AG04449 (cell line): Measurements from ENCODE around the gene CDK14.

Experiments used
- CTCF ChIA-PET: fragments of 350-600 bp; formaldehyde crosslinking; extraction: SDS; loops from one replicate; lab custom pipeline; 2021; ENCODE audit warnings: antibody characterized with exemption; lab: Yijun Ruan, JAX
- POLR2A ChIA-PET: fragments of 400-600, 350-600 bp; formaldehyde crosslinking; extraction: SDS; loops from one replicate; lab custom pipeline; 2020; ENCODE audit warnings: antibody characterized with exemption, inconsistent platforms; lab: Yijun Ruan, JAX
- DNase-seq: peaks from one replicate; pipeline ENCODE4 v3.0.0-alpha.2; 2010; ENCODE audit warnings: low read depth, low spot score
- H3K4me3 ChIP-seq: 2 replicates; pipeline ENCODE4 v1.5.1; 2011; ENCODE audit warnings: low read depth, mild to moderate bottlenecking, control low read depth, low read length
- TF ChIP-seq, protein P1 (sequence below): IDR thresholded peaks from one replicate; pipeline ENCODE4 v1.5.1; 2011; ENCODE audit warnings: mild to moderate bottlenecking, moderate library complexity, low read length, control low read depth, inconsistent platforms; ENCODE audit not compliant: insufficient read depth; ENCODE audit errors: missing control alignments

The CDK14 gene

DNA sequence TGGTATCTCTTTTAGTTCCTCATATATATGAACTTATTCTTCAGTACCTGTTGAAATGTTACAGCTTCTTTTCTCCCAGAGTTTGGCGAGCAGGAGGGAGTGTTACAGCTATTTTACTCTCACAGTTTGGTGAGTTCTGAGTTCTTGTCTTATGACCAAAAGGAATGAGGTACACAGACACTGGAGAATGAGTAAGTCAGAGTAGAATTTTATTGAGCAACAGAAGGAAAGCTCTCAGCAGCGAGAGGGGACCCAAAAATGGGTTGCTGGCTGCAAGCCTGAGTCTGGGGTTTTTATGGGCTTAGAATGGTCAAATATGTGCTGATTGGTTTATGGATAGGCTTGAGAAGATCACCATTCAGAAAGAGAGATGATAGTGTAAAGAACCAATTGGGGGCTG lies 175.2 kb downstream of the CDK14 start:
- peak; percentile 38 for DNase-seq
- POLR2A ChIA-PET: no interaction called here

GRCh38 chr7:90772410-90772809 lies 176.3 kb downstream of the CDK14 start:
- ChIA-PET CTCF (no interaction called here), POLR2A (no interaction called here)
- TF ChIP-seq, protein P1, sequence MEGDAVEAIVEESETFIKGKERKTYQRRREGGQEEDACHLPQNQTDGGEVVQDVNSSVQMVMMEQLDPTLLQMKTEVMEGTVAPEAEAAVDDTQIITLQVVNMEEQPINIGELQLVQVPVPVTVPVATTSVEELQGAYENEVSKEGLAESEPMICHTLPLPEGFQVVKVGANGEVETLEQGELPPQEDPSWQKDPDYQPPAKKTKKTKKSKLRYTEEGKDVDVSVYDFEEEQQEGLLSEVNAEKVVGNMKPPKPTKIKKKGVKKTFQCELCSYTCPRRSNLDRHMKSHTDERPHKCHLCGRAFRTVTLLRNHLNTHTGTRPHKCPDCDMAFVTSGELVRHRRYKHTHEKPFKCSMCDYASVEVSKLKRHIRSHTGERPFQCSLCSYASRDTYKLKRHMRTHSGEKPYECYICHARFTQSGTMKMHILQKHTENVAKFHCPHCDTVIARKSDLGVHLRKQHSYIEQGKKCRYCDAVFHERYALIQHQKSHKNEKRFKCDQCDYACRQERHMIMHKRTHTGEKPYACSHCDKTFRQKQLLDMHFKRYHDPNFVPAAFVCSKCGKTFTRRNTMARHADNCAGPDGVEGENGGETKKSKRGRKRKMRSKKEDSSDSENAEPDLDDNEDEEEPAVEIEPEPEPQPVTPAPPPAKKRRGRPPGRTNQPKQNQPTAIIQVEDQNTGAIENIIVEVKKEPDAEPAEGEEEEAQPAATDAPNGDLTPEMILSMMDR: no peak
- no peak overlapping the region for H3K4me3 ChIP-seq
- no peak for DNase-seq

More for the DNA sequence above, 175.2 kb downstream of the CDK14 start:
- TF ChIP-seq, protein P1: no peak
- CTCF ChIA-PET: no interaction called here
- H3K4me3 ChIP-seq: no peak overlapping the region

- CTCF ChIA-PET: no interaction called here
- H3K4me3 ChIP-seq: no peak overlapping the region
- POLR2A ChIA-PET: no interaction called here
- no peak for DNase-seq
- TF ChIP-seq, protein P1: no peak
Observed at GRCh38 chr7:90773269-90773668, 177.1 kb downstream of the CDK14 start.

- DNase-seq: no peak
- no peak overlapping the region for H3K4me3 ChIP-seq
- CTCF ChIA-PET: interaction anchor here (1.6 kb wide), 1 partner anchor 9 kb away, joined by 4 read pairs; no protein-coding TSS in a partner anchor
- POLR2A ChIA-PET: interaction anchor here (0.6 kb wide), 1 partner anchor 1334 kb away, joined by 4 read pairs; no protein-coding TSS in a partner anchor
- TF ChIP-seq, protein P1: no peak
Observed at GRCh38 chr7:90774706-90775105, 178.6 kb downstream of the CDK14 start.

DNA sequence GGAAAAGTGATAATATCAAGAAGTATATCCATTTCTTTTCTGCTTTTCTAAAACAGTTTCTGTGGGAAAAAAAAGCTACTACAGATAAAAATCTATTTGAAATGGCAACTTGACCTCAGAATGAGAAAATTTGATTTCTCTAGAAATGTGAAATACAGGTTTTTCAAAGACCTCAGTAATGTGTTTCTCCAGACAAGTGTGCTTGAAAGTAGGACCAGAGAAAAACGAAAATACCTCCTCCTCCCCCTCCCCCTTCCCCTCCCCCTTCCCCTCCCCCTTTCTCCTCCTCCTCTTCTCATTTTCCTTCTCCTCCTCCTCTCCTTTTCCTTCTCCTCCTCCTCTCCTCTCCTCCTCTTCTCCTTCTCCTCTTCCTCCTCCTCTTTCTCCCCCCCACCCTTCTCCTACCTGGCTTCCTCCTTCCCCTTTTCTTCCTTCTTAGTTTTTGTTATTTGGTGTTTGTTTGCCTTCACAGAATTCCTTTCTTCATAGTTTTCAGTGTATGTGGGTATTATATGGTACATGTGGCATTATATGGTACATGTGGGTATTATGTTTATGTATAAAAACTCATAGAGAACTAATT lies 179.4 kb downstream of the CDK14 start:
- no peak for DNase-seq
- TF ChIP-seq, protein P1: no peak
- no peak overlapping the region for H3K4me3 ChIP-seq
- CTCF ChIA-PET: interaction anchor here (1.6 kb wide), 1 partner anchor 10 kb away, joined by 4 read pairs; no protein-coding TSS in a partner anchor
- POLR2A ChIA-PET: no interaction called here

GRCh38 chr7:90777041-90777440 lies 180.9 kb downstream of the CDK14 start:
- no peak overlapping the region for H3K4me3 ChIP-seq
- TF ChIP-seq, protein P1: no peak
- DNase-seq: no peak
- ChIA-PET POLR2A (no interaction called here), CTCF (interaction anchor here (0.6 kb wide), 1 partner anchor 232 kb away, joined by 4 read pairs; no protein-coding TSS in a partner anchor)
